Measurements from ENCODE around the gene CIAO1.
"Not testable (repeated sequence)": the region's sequence is repeated elsewhere in the genome, so short reads cannot be mapped to it uniquely, and the experiment has no call there.

CIAO1 gene

GRCh38 chr2:96247896-96248295 lies 18.1 kb upstream of the CIAO1 start:
- no peak for DNase-seq

DNA sequence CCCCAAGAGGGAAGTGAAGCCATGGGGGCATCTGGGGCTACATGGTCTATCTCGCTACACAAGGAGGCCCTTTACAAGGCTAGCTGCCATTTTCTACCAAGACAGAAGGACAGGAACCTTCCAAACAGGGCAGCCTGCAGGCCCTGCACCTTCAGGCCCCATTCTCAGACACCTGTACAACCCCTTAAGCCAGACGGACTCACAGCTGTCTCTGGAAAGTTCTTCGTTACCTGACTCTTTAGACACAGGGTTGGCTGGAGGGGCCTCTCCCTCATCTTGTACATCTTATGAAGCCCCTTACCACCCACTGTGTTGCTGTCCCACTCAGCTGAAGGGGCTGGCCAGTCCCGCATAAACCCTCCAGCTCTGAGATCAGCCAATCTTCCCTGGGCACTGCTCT lies 17.4 kb upstream of the CIAO1 start:
- DNase-seq: no peak
- in situ Hi-C loops (cut with HindIII; ENCODE audit: low pct_ligation_motif_present, low pct_unique_long_range_greater_than_20kb, low sequenced_read_pairs): no loop called here

More at GRCh38 chr2:96247896-96248295, 18.1 kb upstream of the CIAO1 start:
- in situ Hi-C loops (cut with HindIII; ENCODE audit: low pct_ligation_motif_present, low pct_unique_long_range_greater_than_20kb, low sequenced_read_pairs): no loop called here

GRCh38 chr2:96249654-96250053 lies 16.4 kb upstream of the CIAO1 start:
- in situ Hi-C loops (cut with HindIII; ENCODE audit: low pct_ligation_motif_present, low pct_unique_long_range_greater_than_20kb, low sequenced_read_pairs): no loop called here
- DNase-seq: no peak

DNA sequence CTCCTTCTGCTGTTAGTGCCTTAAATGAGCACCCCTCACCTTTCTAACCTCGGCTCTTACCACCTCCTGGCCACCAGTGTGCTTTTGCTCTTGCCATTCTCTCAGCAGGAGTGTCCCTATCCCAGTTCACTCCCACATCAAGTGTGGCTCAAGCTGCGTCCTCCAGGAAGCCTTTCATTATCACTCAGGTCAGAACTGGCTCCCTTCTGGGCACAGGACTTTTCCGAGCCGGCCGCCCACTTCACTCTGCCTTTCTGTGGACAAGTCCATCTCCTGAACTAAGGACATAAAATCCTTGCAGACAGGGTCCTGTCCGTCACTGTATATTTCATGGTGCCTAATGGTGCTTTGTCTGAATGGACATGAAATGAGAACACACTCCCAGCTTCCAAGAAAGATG lies 15.8 kb upstream of the CIAO1 start:
- in situ Hi-C loops (cut with HindIII; ENCODE audit: low pct_ligation_motif_present, low pct_unique_long_range_greater_than_20kb, low sequenced_read_pairs): no loop called here
- DNase-seq: no peak

- in situ Hi-C loops (cut with HindIII; ENCODE audit: low pct_ligation_motif_present, low pct_unique_long_range_greater_than_20kb, low sequenced_read_pairs): no loop called here
- DNase-seq: peak; percentile 95
These were observed 14.2 kb upstream of the CIAO1 start for GRCh38 chr2:96251721-96252292.

GRCh38 chr2:96252526-96252925 lies 13.5 kb upstream of the CIAO1 start:
- in situ Hi-C loops (cut with HindIII; ENCODE audit: low pct_ligation_motif_present, low pct_unique_long_range_greater_than_20kb, low sequenced_read_pairs): no loop called here
- DNase-seq: no peak

DNA sequence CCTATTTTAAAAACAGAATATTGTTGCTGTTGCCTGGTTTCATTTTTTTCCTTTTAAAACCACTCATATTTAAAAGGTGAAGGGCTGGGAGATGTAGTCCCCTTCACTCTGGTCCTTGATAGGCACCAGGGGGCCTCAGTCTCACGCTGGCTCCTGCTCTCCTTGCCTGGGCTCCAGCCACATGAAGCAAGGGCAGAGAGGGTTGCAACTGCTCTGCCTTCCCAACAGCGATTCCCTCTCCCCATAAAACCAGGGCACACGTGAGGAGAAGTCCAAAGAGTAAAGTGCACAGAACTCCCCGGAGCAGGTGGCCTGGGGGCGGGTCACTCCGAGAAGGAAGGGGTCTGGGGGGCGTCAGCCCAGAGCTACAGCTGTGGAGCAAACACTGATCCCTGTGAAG lies 13.0 kb upstream of the CIAO1 start:
- DNase-seq: no peak
- in situ Hi-C loops (cut with HindIII; ENCODE audit: low pct_ligation_motif_present, low pct_unique_long_range_greater_than_20kb, low sequenced_read_pairs): no loop called here

DNA sequence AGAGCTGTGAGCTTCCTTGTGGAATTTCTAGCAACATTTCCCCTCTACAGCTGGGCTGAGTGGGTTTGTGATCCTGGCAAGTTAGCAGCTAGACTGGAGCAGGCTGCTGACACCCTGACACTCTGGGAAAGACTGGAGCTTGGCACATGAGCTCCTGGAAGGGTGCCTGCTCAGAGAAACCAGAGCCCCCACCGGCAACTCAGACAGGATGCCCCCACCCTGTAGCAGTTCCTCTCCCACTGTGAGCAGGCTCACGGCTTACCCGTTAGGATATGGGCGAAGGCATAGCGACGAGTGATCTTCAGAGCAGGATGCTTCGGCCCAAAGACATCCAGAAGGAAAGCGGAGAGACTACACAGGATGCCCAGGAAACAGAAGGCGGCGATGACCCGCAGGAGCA lies 11.5 kb upstream of the CIAO1 start:
- in situ Hi-C loops (cut with HindIII; ENCODE audit: low pct_ligation_motif_present, low pct_unique_long_range_greater_than_20kb, low sequenced_read_pairs): no loop called here
- DNase-seq: no peak

DNA sequence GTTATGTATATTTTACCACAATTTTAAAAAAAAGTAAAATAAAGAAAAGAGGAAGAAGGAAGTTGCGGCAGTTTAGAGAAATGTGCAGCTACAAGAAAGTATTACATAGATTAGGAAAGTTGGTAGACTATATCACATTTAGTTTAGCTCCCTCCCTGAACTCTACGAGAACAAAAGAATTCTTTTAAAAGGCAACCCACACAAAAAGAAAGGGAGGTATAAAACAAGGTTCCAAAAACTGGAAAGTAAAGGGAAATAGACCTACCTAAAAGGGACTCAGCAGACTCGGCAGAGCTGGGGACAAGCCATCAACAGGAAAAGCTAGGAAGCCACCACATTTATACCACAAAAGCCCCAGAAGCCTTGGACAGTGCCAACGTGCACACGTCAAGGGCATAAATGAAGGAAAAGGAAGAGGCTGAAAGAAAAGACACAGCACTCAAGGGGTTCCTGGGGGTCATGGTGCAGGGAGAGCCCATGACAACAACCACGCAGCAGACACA lies 9.4 kb upstream of the CIAO1 start:
- no peak for DNase-seq
- in situ Hi-C loops (cut with HindIII; ENCODE audit: low pct_ligation_motif_present, low pct_unique_long_range_greater_than_20kb, low sequenced_read_pairs): no loop called here

DNA sequence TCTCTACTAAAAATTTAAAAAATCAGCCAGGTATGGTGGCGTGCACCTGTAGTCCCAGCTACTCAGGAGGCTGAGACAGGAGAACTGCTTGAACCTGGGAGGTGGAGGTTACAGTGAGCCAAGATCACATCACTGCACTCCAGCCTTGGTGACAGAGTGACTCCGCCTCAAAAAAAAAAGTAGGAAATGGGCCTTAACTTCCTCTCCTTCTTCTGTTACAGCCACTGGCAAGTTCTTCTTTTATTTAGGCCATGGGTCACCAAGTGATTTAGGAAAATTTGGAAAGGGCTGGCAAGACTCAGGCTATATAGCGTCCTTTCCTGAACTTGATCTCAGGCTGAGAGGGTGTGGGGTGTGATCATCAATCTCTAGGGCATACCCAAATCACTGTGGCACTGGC lies 8.3 kb upstream of the CIAO1 start:
- DNase-seq; in situ Hi-C loops (cut with HindIII; ENCODE audit: low pct_ligation_motif_present, low pct_unique_long_range_greater_than_20kb, low sequenced_read_pairs): not testable (repeated sequence)

DNA sequence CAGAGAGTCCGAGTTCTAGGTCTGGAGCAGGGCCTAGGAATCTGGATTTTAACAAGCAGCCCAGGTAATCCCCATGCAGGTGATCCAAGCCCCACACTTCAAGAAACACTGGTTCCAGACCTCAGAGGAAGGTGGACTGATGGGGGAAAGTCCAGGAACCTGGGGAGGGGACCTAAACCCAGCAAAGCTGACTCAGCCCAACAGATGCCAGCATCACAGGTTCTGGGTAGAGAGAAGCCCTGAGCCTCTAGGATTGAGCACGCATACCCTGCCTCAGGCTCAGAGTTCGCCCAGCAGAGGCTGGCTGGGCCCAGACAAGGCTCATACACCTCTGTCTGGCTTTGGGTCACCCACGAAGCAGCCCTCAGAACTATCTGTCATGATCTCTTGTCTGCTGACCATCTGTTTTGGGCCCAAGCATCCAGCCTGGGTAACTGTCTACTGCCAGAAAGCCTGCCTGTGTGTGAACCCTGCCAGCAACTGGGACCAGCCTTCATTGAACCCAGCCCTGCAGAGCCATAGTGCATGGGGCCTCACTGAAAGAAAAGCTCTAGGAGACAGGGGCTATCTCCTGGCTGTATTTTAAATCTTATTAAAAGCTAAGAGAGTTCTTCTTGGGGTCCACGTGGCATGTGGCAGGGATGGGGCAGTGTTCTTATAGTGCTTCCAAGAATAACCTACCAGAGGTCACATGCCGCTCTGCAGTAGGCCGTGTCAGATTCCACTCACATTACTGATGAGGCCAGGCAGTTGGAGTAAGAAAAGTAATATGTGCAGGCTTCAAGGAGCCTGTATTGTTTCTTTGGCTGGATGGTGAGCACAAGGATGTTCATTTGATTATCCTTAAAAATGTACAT lies 7.6 kb upstream of the CIAO1 start:
- in situ Hi-C loops (cut with HindIII; ENCODE audit: low pct_ligation_motif_present, low pct_unique_long_range_greater_than_20kb, low sequenced_read_pairs): no loop called here
- no peak for DNase-seq

- no peak for DNase-seq
- in situ Hi-C loops (cut with HindIII; ENCODE audit: low pct_ligation_motif_present, low pct_unique_long_range_greater_than_20kb, low sequenced_read_pairs): no loop called here
These were observed 6.5 kb upstream of the CIAO1 start for GRCh38 chr2:96259497-96259921.

GRCh38 chr2:96260387-96261260 lies 5.4 kb upstream of the CIAO1 start:
- in situ Hi-C loops (cut with HindIII; ENCODE audit: low pct_ligation_motif_present, low pct_unique_long_range_greater_than_20kb, low sequenced_read_pairs): no loop called here
- peak; percentile 75 for DNase-seq

- in situ Hi-C loops (cut with HindIII; ENCODE audit: low pct_ligation_motif_present, low pct_unique_long_range_greater_than_20kb, low sequenced_read_pairs): no loop called here
- no peak for DNase-seq
These were observed 4.6 kb upstream of the CIAO1 start for GRCh38 chr2:96261328-96262003.

DNA sequence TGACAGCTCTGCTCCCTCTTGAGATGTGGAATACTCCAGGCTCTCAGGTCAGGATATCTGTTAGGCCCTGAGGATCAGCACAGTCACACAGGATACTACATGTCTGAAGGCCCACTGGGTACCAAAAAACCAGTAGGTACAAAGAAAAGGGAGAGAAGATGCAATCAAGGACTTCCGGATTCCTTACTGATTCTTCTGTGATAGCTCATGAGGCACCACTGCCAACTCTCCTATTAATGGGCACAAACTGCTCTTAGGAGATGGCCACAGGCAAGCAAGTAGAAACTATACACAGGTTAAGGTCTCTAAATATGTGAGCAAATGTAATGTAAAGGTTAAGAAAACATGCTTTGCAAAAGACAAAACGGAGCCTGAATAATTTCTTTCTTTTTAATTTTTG lies 3.7 kb upstream of the CIAO1 start:
- in situ Hi-C loops (cut with HindIII; ENCODE audit: low pct_ligation_motif_present, low pct_unique_long_range_greater_than_20kb, low sequenced_read_pairs): no loop called here

DNA sequence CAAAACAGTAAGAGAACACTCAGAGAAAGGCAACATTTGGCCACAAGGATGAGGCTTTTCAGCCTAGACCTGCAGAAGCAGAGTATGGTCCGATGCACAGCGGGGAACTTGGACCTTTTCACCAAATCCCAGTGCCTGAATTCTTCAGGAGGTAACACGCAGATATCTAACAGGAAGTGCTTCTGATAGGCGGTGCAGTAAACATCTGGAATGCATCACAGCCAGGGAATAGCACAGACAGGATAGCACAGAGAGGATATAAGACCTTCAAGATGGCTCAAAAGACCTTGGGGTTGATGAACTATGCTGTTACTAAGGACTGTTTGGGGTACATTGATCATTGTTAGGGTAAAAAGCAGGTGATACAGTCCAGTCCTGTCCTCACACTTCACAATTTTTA lies 1.9 kb upstream of the CIAO1 start:
- DNase-seq: no peak
- in situ Hi-C loops (cut with HindIII; ENCODE audit: low pct_ligation_motif_present, low pct_unique_long_range_greater_than_20kb, low sequenced_read_pairs): no loop called here

More for the DNA sequence above, 3.7 kb upstream of the CIAO1 start:
- no peak for DNase-seq

DNA sequence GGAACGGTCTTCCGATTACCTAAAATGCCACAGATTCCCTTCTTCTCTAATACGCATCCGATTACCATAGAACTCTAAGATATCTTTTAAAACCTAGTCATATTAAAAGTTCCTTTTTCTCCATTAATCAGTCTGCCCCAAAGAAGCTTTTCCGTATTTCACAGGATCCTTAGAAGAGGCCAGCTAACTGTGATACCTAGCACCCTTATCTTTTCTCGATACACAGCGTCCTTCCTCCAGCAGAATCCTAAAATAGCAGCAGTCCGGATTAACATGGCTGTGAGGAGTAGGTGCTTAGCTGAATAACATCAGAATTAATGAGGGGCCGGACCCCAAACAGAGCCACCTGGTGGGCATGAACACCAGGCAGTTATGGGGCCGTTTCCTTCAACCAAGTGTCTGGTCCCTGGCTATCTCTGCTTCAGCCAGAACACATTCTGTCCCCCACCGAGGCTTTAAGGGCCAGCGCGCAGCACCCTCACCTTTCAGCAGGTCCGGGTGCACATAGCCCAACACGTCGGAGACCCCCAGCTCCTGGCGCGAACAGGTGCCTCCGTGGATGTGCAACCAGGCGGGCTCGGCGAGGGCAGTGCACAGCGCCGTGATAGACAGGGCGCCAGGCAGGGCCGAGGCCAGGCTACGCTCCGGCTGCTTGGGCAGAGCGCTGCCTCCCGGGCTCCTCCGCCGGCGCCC lies 1.2 kb upstream of the CIAO1 start:
- DNase-seq: peak; percentile 42
- in situ Hi-C loops (cut with HindIII; ENCODE audit: low pct_ligation_motif_present, low pct_unique_long_range_greater_than_20kb, low sequenced_read_pairs): no loop called here

- in situ Hi-C loops (cut with HindIII; ENCODE audit: low pct_ligation_motif_present, low pct_unique_long_range_greater_than_20kb, low sequenced_read_pairs): no loop called here
- peak; percentile 39 for DNase-seq
These were observed 631 bp upstream of the CIAO1 start for GRCh38 chr2:96265349-96265839.

All from ACHN (cell line).